Cardiac fibroblast (primary cell): ENCODE measurements around the gene PLCD3.

Experiments
- DNase-seq, 2 donors: peaks; one replicate each; pipeline versions ENCODE4 v3.0.0 to v3.0.0-alpha.2; 2010; ENCODE audit warnings: low read depth in 2 of 2
- H3K4me3 ChIP-seq, 2 donors: replicated peaks in 1 of 2; 1 replicate in 1 of 2; 2 replicates in 1 of 2; pipeline ENCODE4 v1.5.1; 2011; ENCODE audit warnings: low read depth in 2 of 2, low read length in 2 of 2, mild to moderate bottlenecking in 2 of 2, moderate library complexity in 1 of 2
- TF ChIP-seq, protein P1 (sequence below): IDR thresholded peaks from one replicate; pipeline ENCODE4 v1.5.1; 2011; ENCODE audit warnings: low read depth, mild to moderate bottlenecking, low read length, inconsistent platforms

Gene PLCD3

DNA sequence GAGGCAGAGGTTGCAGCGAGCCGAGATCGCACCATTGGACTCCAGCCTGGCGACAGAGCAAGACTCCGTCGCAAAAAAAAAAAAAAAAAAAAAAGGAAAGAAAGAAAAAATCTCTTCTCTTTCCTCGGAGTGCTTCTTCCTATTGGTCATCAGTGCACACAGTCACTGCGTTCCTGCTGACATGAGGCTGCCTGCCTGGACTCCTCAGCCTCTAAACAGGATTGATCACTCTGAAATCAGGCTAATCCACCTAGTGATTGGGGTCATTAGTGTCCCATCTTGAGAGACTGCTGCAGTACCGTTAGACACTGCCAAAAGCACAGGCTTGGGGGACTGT, 30.8 kb downstream of the PLCD3 start:
- DNase-seq = no peak
- TF ChIP-seq, protein P1, sequence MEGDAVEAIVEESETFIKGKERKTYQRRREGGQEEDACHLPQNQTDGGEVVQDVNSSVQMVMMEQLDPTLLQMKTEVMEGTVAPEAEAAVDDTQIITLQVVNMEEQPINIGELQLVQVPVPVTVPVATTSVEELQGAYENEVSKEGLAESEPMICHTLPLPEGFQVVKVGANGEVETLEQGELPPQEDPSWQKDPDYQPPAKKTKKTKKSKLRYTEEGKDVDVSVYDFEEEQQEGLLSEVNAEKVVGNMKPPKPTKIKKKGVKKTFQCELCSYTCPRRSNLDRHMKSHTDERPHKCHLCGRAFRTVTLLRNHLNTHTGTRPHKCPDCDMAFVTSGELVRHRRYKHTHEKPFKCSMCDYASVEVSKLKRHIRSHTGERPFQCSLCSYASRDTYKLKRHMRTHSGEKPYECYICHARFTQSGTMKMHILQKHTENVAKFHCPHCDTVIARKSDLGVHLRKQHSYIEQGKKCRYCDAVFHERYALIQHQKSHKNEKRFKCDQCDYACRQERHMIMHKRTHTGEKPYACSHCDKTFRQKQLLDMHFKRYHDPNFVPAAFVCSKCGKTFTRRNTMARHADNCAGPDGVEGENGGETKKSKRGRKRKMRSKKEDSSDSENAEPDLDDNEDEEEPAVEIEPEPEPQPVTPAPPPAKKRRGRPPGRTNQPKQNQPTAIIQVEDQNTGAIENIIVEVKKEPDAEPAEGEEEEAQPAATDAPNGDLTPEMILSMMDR = no peak
- no peak overlapping the region for H3K4me3 ChIP-seq

DNA sequence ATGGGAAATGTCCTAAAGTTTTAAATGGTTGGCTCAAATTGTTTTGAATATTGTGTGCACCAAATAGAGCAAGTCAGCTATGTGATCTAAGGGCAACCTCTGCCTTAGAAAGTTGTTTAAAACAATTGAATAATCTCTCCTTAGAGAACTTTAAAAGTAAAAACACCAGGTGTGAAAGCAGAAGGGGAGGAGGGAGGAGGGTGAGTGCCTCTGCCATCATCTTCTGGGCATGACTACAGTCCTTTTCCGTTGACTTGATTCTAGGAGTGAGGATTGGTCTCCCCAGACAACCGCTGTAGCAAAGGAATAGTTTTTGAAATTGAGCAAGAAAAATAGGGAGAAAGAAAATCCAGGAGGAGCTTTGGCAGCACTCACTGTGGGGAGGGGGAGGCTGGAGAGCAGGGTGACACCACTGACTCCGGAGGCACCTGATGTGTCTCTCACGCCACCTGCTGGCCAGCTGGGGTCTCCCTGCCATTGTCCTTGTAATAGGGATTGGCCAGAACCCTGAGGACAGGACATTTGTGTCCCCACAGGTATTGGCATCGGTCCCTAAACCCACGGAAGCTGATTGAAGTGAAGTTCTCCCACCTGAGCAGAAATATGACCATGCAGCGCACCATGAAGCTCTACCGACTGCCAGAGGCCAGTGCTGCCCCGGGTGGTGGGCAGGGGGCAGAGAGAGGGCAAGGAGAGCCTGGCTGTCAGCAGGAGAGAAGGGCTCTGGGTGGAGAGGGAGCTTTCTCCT, 33.3 kb downstream of the PLCD3 start:
- DNase-seq = peak; percentile 68 to 82
- H3K4me3 ChIP-seq = no peak overlapping the region
- TF ChIP-seq, protein P1 = peak; percentile 89

DNA sequence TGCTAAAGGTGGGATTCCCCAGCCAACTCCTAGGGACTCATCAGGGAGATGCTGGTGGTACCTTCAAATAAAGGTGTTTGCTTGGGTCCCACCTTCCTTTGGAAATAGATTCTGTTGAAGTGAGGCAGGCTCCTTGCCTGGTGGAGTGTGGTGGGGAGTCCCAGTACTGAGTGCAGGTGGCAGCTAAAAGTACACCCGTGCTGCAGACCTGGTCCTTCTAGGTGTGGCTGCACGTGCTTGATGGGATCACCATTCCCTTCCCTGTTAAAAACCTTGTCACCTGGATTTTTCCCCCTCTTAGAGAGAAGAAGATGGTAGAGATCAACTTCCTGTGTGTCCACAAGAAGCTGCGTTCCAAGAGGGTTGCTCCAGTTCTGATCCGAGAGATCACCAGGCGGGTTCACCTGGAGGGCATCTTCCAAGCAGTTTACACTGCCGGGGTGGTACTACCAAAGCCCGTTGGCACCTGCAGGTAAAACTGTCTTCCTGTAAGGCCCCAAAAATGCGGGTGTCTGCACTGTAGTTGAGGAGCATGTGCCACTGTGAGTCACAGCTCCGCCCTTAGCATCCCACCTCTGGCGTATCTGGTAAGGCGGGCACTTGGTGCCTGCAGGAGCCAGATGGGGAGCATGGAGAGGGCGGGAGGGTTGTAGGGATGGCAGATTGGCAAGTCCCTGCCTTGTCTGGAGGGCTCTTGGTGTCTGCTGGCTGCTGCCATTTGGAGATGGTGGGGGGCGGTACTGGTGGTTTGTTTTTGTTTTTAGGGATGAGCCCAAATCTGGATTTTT, 34.0 kb downstream of the PLCD3 start:
- no peak overlapping the region for H3K4me3 ChIP-seq
- TF ChIP-seq, protein P1 = no peak
- no peak for DNase-seq

DNA sequence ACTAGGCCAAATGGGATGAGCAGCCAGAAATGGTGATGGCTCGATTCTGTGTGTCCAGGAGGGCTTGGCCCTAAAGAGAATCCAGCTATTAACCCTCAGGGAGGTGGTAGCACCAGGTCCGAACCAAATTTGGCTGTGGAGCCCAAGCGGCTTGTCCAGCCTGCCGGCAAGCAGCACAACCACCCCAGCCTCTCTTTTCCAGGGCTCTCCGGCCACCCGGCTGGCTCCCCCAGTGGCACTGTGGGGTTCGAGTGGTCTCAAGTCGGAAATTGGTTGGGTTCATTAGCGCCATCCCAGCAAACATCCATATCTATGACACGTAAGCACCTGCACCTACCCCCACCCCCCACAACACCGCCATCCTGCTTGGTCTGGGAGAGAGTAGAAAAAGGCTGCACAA, 35.4 kb downstream of the PLCD3 start:
- DNase-seq = no peak
- no peak overlapping the region for H3K4me3 ChIP-seq
- TF ChIP-seq, protein P1 = no peak

DNA sequence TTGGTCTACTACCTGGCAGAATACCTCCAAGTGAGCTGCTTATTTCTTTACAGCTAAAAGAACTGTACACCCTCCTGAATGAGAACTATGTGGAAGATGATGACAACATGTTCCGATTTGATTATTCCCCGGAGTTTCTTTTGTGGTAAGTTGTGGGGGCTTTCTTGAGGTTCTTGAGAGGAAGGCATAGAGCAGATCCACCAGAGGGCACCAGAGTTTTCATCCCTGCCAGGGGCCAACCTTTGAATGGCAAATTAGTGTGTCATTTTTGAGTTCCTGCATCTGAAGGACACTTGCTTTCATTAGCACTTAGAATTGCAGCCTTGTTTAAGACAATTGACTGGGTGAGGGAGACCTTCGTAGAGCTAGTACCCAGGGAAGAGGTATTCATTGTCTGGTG, 36.2 kb downstream of the PLCD3 start:
- TF ChIP-seq, protein P1 = peak; percentile 58
- DNase-seq = peak; percentile 50 to 57
- H3K4me3 ChIP-seq = no peak overlapping the region

DNA sequence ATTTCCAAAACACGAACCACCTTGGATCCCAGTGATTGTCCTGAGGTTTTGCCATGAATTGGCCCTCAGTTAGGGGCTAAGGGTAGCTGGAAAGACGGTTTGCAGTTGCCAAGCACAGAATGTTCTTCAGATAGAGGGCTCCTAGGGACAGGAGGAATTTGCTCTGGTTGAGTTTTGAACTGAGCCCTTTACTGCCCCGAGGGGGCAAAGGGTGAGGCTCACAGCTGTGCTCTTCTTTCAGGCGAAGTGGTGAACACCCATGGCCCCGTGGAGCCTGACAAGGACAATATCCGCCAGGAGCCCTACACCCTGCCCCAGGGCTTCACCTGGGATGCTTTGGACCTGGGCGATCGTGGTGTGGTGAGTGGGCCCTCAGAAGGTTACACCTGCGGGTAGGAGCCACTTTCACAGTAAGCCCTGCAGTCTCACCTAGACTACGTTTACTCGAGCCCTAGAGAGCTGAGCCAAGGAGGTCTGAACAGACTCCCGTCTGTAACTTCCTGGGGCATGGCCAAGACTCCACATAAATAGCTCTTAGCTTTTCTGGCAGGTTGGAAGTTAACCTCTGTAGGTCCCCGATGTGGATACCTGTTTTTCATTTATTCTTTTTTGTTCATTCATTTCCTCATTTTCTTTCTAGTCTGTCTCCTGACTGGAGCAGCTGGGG, 38.7 kb downstream of the PLCD3 start:
- H3K4me3 ChIP-seq = no peak overlapping the region
- TF ChIP-seq, protein P1 = no peak
- DNase-seq = peak in 1 of 2 donors; percentile 48
